Activated T-cell treated with anti-CD3 and anti-CD28 coated beads, Interleukin-2, amount 50 U/mL, for 1 hour (primary cell): Measurements from ENCODE around the gene PER2.

ENCODE experiments used
- DNase-seq: peaks from one replicate; pipeline ENCODE4 v3.0.0-alpha.2; 2020

PER2 gene

GRCh38 chr2:238262496-238263122, 25.8 kb downstream of the PER2 start:
- DNase-seq, result no peak

DNA sequence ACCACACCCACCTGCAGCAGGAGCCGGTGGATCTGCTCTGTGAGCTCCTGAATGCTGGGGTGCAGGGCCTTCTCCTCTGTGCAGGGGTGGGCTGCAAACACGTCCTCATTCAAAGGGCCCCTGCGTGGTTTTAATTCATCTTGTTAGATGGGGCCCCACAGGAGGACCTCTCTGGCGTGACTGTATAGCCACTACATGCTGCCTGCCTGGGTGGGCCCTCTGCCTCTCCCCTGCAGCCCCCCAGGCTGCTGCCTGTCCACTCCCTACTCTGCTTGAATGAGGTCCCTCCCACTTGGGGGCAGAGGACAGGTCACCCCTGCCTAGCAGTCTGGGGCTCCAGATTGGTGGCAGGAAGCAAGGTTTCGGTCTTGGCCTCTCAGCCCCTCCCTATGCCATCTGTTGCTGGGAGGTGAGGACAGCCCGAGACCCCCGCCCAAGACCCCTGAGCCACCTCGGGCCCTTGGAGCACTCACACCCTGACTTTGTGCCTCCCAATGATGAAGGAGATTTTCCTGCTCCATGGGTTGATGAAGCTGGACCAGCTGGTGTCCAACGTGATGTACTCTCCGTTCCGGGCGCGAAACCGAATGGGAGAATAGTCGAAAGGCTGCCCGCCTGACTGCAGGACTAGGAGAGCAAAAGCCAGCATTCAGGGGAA, 26.6 kb downstream of the PER2 start:
- no peak for DNase-seq

GRCh38 chr2:238260883-238261282, 27.5 kb downstream of the PER2 start:
- no peak for DNase-seq

DNA sequence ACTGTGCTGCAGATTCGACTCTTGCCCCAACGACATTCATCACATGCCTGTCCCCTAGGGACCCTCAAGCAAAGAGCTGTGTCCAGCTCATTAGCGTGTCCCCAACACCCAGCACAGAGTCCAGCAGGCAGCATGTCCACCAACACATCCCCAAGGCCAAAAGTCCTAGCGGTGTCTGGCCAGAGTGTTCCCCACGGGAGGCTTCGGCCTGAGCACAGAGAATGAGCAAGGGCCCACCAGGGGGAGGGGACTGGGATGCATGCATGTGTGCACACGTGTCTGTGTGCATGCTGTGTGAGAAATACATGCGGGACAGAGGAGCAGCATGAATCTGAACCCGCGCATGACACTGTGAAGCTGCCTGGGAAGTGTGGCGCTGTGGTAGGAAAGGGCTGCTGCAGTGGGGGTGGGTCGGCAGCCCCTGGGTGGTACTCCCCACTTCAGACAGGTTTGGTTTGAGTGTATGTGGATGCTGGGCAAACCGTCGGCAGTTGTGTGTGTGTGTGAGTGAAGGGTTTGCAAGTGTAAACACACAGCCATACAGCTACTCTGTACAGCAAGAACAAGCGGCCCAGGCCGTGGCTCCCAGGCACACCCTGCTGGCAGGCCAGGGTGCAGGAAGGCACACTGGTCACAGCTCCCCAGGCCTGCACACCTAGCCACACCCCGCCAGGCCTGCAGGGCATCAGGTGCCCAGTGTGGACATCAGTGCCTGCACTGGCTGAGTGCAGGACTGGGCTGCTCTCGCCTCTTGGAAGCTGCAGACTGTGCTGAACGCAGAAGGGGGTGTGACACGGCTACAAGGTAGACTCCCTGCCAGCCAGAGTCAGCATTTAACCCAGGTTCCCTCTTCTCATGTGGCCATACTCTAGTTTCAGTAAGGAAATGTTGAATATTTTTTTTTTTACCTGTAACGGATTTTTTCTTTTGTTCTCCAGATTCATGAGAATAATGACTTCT, 29.1 kb downstream of the PER2 start:
- no peak for DNase-seq

- no peak for DNase-seq
Observed at GRCh38 chr2:238257786-238258700, 30.4 kb downstream of the PER2 start.

- DNase-seq, result peak; percentile 72
Observed at GRCh38 chr2:238256594-238257104, 31.8 kb downstream of the PER2 start.

DNA sequence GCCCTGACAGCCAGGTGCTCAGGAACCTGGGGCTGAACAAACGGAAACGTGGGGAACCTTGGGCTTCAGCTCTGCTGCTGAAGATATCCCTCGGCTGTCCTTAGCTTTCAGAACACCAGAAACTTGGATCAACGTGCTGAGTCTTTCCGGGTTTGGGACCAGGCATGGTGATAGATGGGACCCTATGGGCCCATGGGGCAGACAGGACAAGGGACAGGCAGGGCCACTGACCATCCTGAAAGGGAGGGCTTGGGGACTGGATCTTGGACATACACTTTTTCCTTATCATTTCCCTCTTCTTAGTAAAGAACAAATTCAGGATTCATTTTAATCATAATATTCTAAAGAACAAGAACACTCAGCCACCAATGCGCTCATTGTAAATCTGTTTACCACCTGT, 32.3 kb downstream of the PER2 start:
- no peak for DNase-seq

DNA sequence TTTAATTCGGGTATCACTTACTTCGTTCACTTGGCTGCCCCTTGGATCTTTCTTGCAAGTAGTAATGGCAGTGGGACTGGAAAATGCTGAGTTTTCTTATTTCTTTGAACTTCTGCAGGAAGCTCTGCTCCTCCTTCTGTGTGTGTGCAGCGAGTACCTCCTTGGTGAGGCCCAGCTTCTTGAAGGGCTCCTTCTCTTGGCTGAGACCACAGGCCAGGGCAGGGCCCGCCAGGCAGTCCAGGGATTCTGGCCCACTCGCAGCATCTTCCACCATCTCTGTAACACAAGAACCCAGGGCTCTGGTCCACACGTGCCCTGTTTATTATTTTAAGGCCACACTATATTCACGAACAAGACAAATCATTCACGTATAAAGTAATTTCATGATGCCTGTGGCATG, 32.8 kb downstream of the PER2 start:
- DNase-seq, result no peak

DNA sequence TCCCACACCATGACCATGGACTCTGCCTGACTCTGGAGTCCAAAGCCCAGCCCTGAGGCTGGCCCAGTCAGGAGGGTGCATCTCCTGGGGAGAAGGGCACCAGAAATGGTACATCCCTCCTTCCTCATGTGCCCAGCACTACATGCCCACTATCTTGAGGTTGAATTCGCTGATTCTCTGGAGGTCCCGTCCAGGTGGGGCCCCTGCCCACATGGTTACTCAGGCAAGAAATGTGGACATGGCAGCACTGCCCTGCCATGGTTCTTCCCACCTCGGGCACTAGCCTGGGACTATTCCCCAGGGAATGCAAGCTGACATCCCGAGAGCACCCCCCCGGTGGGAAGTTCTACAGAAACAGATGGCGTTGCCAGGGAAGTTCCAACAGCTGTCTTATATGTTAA, 33.3 kb downstream of the PER2 start:
- DNase-seq, result no peak

GRCh38 chr2:238254095-238254723, 34.2 kb downstream of the PER2 start:
- no peak for DNase-seq

- DNase-seq, result no peak
Observed at GRCh38 chr2:238252766-238253630, 35.4 kb downstream of the PER2 start.

DNA sequence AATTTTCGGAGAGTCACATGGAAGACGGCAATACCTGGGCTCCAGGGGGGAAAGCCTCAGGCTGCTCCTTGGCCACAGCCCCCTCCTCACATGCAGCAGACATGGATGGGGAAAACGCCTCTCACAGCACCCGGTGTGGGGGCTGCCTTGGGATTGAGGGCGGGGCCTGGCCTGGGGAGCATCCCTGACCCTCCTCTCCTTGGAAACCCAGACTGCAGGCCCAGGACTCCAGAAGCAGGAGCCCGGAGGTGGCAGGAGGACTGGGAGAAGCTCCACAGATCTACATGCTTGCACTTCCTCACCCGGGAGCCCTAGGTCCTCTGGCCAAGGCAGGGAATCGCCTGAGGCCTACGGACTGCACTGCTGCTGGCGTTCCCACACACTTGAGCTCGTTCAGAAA, 36.4 kb downstream of the PER2 start:
- DNase-seq, result no peak

- no peak for DNase-seq
Observed at GRCh38 chr2:238251331-238251730, 37.1 kb downstream of the PER2 start.

DNA sequence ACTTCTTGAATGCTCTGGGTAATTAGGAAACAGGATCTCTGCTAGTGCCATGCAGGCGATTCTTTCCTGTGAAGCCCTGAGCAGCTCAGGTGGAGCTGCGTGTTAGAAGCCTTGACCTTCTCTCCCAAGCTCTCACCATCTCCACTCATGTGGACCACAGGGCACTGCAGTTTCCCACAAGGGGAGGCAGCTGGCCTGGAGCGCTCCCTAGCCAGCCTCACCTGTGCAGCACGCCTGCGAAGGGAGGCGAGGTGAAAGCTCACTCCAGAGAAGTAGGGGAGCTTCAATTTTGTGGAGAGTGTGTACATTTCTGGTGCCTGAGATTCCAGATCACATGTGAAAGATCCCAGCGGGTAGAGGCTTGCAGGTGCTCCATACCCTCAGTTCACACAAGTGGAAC, 37.5 kb downstream of the PER2 start:
- DNase-seq, result no peak

- DNase-seq, result no peak
Observed at GRCh38 chr2:238247841-238248453, 40.5 kb downstream of the PER2 start.

DNA sequence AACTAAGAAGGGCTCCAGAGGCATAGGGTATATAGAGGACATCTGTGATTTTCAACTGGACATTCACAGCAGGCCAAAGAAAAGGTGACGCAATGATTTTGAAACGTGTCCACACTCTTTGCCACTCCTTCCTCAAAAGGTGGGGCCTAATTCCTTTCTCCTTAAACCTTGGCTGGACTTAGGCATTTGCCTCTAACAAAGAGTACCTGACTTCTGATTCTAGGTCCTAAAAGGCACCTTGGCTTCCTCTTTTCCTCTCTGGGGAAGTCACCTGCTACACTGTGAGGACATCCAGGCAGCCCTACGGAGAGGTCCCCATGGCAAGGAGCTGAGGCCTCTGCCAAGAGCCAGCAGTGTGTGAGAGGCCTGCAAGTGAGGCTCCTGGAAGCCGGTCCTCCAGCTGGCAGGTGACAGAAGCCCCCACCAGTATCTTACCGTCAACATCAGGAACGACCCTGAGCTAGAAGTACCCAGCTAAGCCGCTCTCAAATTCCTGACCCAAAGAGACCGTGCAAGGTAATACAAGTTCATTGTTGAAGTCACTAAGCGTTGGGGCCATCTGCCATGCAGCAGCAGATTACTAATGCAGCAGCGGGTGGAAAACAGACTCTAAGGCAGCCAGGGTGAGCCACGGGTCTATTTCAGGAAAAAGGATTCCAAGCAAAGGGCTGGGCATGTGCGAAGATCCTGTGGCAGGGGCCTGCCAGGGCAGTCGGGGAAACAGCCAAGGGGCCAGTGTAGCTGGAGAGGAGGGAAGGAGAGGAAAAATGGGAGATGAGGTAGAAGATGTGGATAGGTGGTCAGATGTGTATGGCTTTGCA, 41.2 kb downstream of the PER2 start:
- no peak for DNase-seq

GRCh38 chr2:238244151-238244550, 44.3 kb downstream of the PER2 start:
- DNase-seq, result no peak

GRCh38 chr2:238243496-238244076, 44.8 kb downstream of the PER2 start:
- no peak for DNase-seq
